ENCODE results near the gene FAM3C.
"Not testable (repeated sequence)": the region's sequence is repeated elsewhere in the genome, so short reads cannot be mapped to it uniquely, and the experiment has no call there.

Gene FAM3C

DNA sequence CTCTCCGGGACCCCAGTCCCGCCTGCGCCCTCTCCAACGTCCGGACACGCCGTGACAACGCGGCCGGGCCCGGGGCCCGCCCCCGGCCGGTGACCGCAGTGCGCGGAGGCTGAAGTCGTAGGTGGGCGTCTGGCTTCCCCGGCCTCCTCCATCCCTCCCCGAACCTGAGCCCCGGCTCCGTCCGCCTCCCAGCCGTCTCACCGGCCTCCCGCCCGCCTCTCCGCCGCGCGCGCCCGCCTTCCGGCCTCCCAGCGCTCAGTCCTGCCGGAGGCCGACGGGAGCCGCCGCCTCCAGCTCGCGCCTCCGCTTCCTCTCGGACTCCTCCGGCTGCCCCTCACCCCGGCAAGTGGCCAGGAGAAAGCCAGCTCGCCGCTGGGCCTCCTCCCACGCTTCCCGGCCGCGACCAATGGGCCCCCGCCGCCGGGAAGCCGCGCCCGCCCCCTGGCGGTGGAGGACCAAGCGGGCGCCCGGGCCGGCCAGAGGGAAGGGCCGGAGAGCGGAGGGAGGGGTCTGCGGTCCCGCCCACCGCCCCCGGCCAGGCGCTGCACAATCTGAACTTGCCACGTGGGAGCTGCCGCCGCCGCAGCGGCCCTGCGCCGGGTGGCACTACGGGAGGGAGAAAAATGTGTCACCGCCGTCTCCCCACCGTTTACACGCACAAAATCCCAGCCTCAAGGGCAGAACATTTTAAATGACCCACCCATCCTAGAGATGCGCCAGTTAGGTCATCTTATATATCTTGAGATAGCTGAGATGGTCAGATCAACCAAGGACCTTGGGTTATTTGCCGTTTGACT lies at the start of gene FAM3C:
Gene FAM3C (minus strand): TSS at position 348 of the 797 bp plus-strand sequence. CDS start 13,339 bp downstream, outside the sequence.
- peak; percentile 67 to 85 for DNase-seq (ENCODE audit: low read depth in 1 of 2, low spot score in 1 of 2)

DNA sequence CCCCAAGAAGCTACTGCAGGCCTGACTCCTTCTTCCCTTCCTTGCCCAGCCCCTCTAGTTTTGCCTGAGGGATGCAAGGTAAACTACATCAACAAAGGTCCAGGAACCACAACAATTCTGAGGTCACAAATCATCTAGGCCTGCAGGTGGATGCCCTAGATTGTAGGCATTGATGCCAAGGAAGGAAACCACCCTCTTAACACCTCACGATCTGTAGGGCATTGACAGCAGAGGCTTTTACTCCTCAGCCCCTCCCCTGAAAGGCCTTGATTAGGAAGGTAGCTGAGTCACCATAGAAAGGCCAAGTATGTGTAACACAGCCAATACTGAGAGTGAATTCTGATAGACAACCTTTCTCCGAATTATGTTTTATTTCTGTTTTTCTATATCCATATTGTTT lies 46.7 kb upstream of the FAM3C start:
- DNase-seq (ENCODE audit: low read depth in 1 of 2, low spot score in 1 of 2) = no peak

DNA sequence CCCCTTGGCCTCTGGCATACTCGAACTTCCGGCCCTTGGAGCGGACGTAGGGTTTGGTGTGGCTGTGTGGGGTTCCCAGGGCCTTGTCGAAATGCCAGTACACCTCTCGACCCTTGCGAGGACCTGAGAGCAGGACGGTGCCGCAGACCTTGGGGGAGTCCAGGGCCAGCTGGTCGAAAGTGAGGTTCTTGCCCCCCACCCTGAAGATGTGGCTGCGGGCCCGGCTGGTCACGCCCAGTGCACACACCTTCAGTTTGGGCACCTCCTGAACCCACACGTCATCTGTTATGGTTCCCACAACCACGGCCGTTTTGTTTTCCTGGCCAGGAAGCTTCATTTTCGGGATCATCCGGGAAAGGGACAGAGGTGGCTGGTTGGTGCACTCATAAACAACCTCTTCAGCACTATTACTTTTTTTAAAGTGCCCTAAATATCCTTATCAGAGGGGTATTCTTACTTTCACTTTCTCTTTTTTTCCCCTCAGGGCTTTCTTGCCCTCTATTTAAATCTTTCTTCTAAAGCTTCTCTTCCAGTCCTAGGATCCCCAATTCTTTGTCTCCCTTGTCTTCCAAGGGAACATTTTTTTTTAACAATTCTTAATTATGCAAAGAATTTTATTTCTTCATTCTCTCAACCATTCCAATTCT lies 44.9 kb upstream of the FAM3C start:
- no peak for DNase-seq (ENCODE audit: low read depth in 1 of 2, low spot score in 1 of 2)

DNA sequence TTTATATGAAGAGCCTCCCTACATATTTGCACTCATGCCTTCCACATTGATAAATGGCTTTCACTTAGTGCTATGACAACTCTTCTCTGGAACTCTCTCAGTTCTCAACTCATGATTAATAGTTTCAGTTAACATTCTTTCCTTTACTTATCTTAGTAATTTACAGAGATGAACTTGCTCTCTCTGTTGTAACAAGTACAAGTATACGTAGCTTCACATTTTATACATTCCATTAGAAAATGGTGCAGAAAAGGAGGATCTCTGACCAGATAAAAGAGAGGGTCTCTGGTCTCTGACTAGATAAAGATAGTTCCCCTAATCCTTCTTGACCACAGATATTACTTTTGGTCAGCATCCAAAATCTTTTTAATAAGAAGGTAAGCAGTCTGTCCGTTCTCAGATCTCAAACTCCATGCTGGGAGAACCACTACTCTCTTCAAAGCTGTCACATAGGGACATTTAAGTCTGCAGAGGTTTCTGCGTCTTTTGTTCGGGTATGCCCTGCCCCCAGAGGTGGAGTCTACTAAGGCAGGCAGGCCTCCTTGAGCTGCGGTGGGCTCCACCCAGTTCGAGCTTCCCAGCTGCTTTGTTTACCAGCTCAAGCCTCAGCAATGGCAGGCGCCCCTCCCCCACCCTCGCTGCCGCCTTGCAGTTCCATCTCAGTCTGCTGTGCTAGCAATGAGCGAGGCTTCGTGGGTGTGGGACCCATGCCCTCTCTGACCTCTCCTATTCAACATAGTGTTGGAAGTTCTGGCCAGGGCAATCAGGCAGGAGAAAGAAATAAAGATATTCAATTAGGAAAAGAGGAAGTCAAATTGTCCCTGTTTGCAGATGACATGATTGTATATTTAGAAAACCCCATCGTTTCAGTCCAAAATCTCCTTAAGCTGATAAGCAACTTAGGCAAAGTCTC lies 42.2 kb upstream of the FAM3C start:
- DNase-seq (ENCODE audit: low read depth in 1 of 2, low spot score in 1 of 2) = peak; percentile 33 to 51

GRCh38 chr7:121437470-121437869 lies 41.4 kb upstream of the FAM3C start:
- DNase-seq (ENCODE audit: low read depth in 1 of 2, low spot score in 1 of 2) = no peak

DNA sequence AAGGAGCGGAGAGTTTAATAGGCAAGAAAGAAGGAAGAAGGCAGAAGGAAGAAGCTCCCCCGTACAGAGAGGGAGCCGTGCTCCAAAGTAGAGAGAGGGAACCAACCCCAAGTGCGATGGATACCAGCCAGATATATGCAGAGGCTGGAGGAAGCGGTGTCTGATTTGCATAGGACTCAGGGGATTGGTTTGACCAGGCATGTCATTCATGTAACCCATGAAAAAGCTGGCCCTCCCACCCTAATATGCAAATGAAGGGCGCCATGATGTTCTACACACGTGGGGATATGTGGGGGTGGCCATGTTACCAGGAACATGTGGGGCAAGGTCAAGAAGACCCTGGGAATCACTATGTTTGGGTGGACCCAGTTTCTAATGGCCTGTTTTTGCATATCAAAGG lies 40.6 kb upstream of the FAM3C start:
- no peak for DNase-seq (ENCODE audit: low read depth in 1 of 2, low spot score in 1 of 2)

- DNase-seq (ENCODE audit: low read depth in 1 of 2, low spot score in 1 of 2) = no peak
Measured at GRCh38 chr7:121436136-121436535, 40.0 kb upstream of the FAM3C start.

DNA sequence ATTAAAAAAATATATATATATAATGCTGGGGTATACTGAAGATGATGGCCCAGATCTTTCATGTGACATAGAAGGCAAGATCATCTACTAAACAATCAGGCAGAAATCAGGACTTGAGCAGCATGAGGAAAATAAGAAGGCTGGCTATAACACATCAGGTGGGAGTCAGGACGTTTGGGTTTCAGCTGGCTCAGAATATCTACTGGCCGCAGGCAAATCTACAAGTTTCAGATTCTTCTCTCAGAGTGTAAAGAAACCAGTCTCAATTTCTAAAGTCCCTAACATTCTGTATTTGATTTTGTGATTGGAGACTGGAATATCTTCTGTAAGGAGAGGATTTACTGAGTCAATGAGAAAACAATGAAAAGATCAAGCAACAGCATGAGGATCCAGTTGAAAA lies 37.7 kb upstream of the FAM3C start:
- no peak for DNase-seq (ENCODE audit: low read depth in 1 of 2, low spot score in 1 of 2)

- not testable (repeated sequence) for DNase-seq (ENCODE audit: low read depth in 1 of 2, low spot score in 1 of 2)
Measured at GRCh38 chr7:121432486-121432885, 36.4 kb upstream of the FAM3C start.

GRCh38 chr7:121431996-121432395 lies 35.9 kb upstream of the FAM3C start:
- DNase-seq (ENCODE audit: low read depth in 1 of 2, low spot score in 1 of 2) = no peak

DNA sequence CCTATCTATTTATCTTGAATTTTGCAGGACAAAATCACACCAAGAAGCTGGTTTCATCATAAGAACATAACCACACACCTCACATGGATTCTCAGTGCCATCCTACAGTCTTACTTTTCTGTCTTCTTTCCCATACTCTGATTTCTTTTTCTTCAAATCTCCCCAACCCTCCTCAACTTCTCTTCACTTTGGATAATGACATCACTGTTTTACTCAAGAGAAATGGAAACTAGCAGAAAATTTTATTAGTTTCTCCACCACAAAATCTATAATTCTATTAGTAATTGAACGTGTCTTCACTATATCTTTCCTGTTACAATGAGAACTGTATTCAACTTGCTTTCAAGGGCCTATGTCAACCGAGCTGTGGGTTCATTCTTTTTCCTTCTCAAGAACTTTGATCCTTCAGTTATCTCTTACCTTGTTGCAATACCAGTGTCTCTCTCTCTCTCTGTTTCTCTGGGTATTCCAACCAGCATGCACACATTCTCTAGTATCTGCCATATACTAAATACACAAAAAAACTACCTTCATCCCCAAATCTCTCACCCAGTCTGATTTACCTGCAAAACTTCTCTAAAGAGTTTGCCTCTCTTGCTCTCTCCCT lies 35.4 kb upstream of the FAM3C start:
- DNase-seq (ENCODE audit: low read depth in 1 of 2, low spot score in 1 of 2) = no peak

GRCh38 chr7:121430558-121430957 lies 34.5 kb upstream of the FAM3C start:
- DNase-seq (ENCODE audit: low read depth in 1 of 2, low spot score in 1 of 2) = no peak

DNA sequence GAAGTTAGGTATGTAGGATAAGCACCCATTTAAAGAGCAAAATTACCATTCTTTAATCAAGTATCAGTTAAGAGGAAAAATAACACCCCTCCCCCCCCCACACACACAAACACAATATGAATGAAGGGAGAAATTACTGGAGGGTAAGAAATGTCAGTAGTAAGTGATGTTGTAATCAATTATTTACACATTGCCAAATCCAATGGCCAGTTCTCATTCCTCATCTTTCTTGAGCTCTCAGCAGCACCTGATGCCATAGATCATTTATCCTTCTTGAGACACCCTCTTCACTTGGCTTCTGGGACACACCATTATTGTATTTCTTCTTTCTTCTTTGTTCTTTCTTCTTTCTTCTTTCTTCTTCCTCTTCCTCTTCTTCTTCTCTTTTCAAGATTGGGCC lies 33.7 kb upstream of the FAM3C start:
- no peak for DNase-seq (ENCODE audit: low read depth in 1 of 2, low spot score in 1 of 2)

DNA sequence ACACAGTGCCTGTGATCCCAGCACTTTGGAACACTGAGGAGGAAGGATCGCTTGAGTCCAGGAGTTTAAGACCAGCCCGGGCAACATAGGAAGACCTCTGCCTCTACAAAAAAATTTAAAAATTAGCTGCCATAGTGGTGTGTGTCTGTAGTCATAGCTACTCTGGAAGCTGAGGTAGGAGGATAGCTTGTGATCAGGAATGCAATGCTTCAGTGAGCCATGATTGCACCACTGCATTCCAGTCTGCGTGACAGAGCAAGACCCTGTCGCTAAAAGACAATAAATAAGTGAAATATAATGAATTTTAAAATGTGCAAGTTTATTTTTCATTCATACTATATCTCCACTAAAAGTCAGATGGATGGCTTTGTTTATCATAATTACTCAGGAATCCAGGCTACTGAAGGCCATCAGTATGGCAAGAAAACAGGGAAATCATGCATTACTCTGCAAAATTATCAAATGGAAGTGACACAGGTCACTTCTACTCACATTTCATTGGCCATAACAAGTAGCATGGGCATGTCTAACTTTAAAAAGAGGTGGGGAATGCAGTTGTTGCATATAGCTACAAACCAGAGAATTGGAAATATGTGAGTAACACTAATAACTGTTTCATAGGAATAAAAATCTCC lies 32.9 kb upstream of the FAM3C start:
- DNase-seq (ENCODE audit: low read depth in 1 of 2, low spot score in 1 of 2) = no peak

DNA sequence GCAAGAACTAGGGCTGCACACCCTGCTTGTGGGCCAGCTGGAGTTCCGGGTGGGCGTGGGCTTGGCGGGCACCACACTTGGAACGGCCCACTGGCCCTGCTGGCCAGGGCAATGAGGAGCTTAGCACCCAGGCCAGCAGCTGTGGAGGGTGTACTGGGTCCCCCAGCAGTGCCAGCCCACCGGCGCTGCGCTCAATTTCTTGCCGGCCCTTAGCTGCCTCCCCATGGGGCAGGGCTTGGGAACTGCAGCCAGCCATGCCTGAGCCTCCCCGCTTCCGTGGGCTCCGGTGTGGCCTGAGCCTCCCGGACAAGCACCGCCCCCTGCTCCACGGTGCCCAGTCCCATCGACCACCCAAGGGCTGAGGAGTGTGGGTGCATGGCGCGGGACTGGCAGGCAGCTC lies 25.6 kb upstream of the FAM3C start:
- DNase-seq (ENCODE audit: low read depth in 1 of 2, low spot score in 1 of 2) = not testable (repeated sequence)

DNA sequence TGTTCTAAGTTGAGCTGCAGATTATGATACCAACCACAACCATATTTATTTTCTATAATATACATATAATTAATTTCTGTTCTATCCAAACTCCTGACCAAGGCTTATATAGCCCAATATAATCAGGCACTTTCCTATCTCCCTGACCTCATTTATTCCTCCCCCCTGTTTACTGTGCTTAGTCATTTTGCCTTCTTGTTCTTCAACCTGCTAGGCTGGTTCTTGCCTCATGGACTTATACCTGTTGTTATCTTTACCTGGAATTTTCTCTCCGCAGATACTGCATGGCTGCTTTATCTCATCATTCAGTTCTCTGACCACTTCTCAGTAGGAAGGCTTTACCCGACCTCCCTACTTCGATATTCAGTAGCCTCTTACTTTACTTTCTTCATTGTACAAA lies 24.9 kb upstream of the FAM3C start:
- DNase-seq (ENCODE audit: low read depth in 1 of 2, low spot score in 1 of 2) = no peak

GRCh38 chr7:121419201-121420148 lies 23.4 kb upstream of the FAM3C start:
- no peak for DNase-seq (ENCODE audit: low read depth in 1 of 2, low spot score in 1 of 2)

DNA sequence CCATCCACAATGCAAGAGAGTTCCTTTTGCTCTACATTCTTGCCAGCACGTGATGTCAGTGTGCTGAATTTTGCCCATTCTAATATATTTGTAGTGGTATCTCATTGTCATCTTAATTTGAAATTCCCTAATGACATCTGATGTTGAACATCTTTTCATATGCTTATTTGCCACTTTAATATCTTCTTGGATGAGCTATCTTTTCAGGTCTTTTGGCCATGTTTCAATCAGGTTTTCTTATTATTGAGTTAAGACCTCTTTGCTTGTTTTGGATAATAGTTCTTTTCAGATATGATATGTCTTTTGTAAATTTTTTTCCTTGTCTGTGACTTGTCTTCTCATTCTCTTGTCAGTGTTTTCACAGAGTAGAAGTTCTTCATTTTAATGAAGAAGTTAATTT lies 20.4 kb upstream of the FAM3C start:
- DNase-seq (ENCODE audit: low read depth in 1 of 2, low spot score in 1 of 2) = no peak

DNA sequence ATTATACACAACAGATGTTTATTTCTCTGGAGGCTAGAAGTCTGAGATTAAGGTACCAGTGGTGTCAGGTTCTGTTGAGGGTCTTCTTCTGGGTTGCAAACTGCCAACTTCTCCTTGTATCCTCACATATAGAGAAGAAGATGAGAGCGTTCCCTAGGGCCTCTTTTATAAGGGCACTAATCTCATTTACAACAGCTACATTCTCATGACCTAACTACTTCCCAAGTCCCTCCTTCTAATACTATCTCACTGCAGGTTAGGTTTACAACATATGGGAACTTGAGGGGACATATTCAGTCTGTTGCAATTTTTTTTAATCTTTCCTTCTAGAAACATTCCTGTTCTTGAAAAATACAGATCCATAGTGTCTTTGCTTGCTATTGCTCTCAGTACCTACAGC lies 18.3 kb upstream of the FAM3C start:
- no peak for DNase-seq (ENCODE audit: low read depth in 1 of 2, low spot score in 1 of 2)

GRCh38 chr7:121411597-121411979 lies 15.5 kb upstream of the FAM3C start:
- DNase-seq (ENCODE audit: low read depth in 1 of 2, low spot score in 1 of 2) = no peak
